ENCODE data around the gene GP1BA.
A peak's percentile ranks its signal among the peaks of the same experiment; 100 is the strongest.

The GP1BA gene

GRCh38 chr17:4931963-4932362 lies at the start of gene GP1BA:
Gene GP1BA, plus strand, starts transcription at chr17:4932277. Its CDS starts 328 bp downstream, at chr17:4932605.
- no peak for DNase-seq (ENCODE audit: low read depth in 2 of 2)

GRCh38 chr17:4884489-4884888 lies 47.6 kb upstream of the GP1BA start:
- no peak for DNase-seq (ENCODE audit: low read depth in 2 of 2)

- no peak for DNase-seq (ENCODE audit: low read depth in 2 of 2)
These were observed 45.2 kb upstream of the GP1BA start for GRCh38 chr17:4886830-4887229.

- DNase-seq (ENCODE audit: low read depth in 2 of 2) = no peak
These were observed 44.5 kb upstream of the GP1BA start for GRCh38 chr17:4887581-4887980.

- no peak for DNase-seq (ENCODE audit: low read depth in 2 of 2)
These were observed 40.4 kb upstream of the GP1BA start for GRCh38 chr17:4891411-4892410.

GRCh38 chr17:4892499-4893221 lies 39.4 kb upstream of the GP1BA start:
- no peak for DNase-seq (ENCODE audit: low read depth in 2 of 2)

- no peak for DNase-seq (ENCODE audit: low read depth in 2 of 2)
These were observed 38.8 kb upstream of the GP1BA start for GRCh38 chr17:4893272-4893671.

- DNase-seq (ENCODE audit: low read depth in 2 of 2) = no peak
These were observed 38.1 kb upstream of the GP1BA start for GRCh38 chr17:4893721-4894560.

GRCh38 chr17:4895121-4895520 lies 37.0 kb upstream of the GP1BA start:
- DNase-seq (ENCODE audit: low read depth in 2 of 2) = no peak

- DNase-seq (ENCODE audit: low read depth in 2 of 2) = no peak
These were observed 36.3 kb upstream of the GP1BA start for GRCh38 chr17:4895657-4896331.

- DNase-seq (ENCODE audit: low read depth in 2 of 2) = no peak
These were observed 35.5 kb upstream of the GP1BA start for GRCh38 chr17:4896332-4897197.

- DNase-seq (ENCODE audit: low read depth in 2 of 2) = no peak
These were observed 34.8 kb upstream of the GP1BA start for GRCh38 chr17:4897198-4897687.

- DNase-seq (ENCODE audit: low read depth in 2 of 2) = no peak
These were observed 34.3 kb upstream of the GP1BA start for GRCh38 chr17:4897785-4898184.

- no peak for DNase-seq (ENCODE audit: low read depth in 2 of 2)
These were observed 33.7 kb upstream of the GP1BA start for GRCh38 chr17:4898351-4898750.

- no peak for DNase-seq (ENCODE audit: low read depth in 2 of 2)
These were observed 33.1 kb upstream of the GP1BA start for GRCh38 chr17:4898927-4899326.

- peak; percentile 77 to 96 for DNase-seq (ENCODE audit: low read depth in 2 of 2)
These were observed 32.5 kb upstream of the GP1BA start, which contains the start of gene C17orf107 for GRCh38 chr17:4899341-4900230. Gene C17orf107, plus strand, starts transcription at chr17:4899536. Its CDS starts 227 bp downstream, at chr17:4899763.

- DNase-seq (ENCODE audit: low read depth in 2 of 2) = no peak
These were observed 31.6 kb upstream of the GP1BA start for GRCh38 chr17:4900231-4901107.

GRCh38 chr17:4901108-4901647 lies 30.9 kb upstream of the GP1BA start:
- DNase-seq (ENCODE audit: low read depth in 2 of 2) = no peak
